ENCODE data around the gene GADD45A. TPM values are rescaled to one million over a fixed set of nuclear protein-coding genes. Genes with fewer than 3 reads are reported as not detected.
A peak's percentile ranks its signal among the peaks of the same experiment; 100 is the strongest.
"Not testable (repeated sequence)": the region's sequence is repeated elsewhere in the genome, so short reads cannot be mapped to it uniquely, and the experiment has no call there.

GADD45A gene
- total and polyA plus RNA-seq, 8 donors: 25.3 to 37.1 (median 30.0) TPM

- Histone ChIP-seq H3K27me3 (no peaks in the 10 kb centered on the region), H3K27ac (no peak overlapping the region), H3K36me3 (no peaks in the 10 kb centered on the region), H3K4me1 (peaks cover 0 to 4% of the 10 kb centered on the region in 2 donors), H3K4me3 (no peak overlapping the region), H3K9me3 (no peaks in the 10 kb centered on the region)
- intact Hi-C loops (cut with DNase I): no loop called here
- no peak for DNase-seq
- ATAC-seq: no peak
- no peak for TF ChIP-seq CTCF (IDR thresholded peaks at IDR 0.05)
Measured at GRCh38 chr1:67664048-67664447, 21.0 kb upstream of the GADD45A start.

- not testable (repeated sequence) for ATAC-seq, H3K27ac ChIP-seq
Measured at GRCh38 chr1:67665307-67665706, 19.7 kb upstream of the GADD45A start.

DNA sequence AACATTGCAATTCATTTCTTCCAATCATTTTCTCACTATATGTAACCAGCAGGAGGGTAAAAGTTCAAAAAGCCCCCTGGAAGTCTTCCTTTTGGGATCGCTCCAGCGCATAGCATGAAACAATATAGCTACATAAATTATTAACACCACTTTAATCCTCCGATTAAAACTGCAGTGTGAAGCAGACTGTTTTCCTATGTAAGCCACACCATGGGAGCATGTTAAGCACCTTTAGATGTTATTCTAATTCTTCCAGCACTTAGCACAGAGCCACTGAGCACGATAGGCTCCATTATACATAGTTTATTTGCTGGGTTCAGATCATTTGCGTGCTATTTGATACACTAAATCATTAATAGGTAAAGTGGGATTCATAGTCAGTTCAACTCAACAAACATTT, 18.4 kb upstream of the GADD45A start:
- intact Hi-C loops (cut with DNase I): no loop called here
- Histone ChIP-seq H3K36me3 (no peaks in the 10 kb centered on the region), H3K9me3 (no peaks in the 10 kb centered on the region), H3K27me3 (no peaks in the 10 kb centered on the region), H3K27ac (no peak overlapping the region), H3K4me1 (peaks cover 0 to 4% of the 10 kb centered on the region in 2 donors), H3K4me3 (no peak overlapping the region)
- DNase-seq (no peak), ATAC-seq (no peak)
- no peak for TF ChIP-seq CTCF (IDR thresholded peaks at IDR 0.05)

More at GRCh38 chr1:67665307-67665706, 19.7 kb upstream of the GADD45A start:
- DNase-seq; H3K4me3 ChIP-seq; H3K36me3 ChIP-seq; H3K27me3 ChIP-seq; intact Hi-C loops (cut with DNase I); H3K4me1 ChIP-seq; H3K9me3 ChIP-seq: not testable (repeated sequence)

DNA sequence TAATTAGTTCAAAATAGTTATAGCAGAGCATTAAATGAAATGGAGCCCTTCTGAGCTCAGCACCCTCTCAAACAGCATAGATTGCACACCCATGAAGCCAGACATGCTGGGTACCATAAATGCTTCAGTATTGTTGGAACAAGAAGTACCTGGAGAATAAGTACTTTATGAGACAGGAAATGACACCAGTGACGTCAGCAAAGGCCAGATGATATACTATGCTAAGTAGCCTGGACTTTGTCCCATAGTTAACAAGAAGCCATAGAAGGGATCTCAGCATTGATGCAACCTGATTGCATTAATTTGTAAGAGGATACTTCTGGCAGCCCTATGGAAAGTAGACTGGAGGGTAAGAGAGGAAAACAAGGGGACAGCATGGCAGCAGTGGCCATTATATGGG, 16.3 kb upstream of the GADD45A start:
- H3K36me3 ChIP-seq: no peaks in the 10 kb centered on the region
- ATAC-seq: no peak
- intact Hi-C loops (cut with DNase I): no loop called here
- TF ChIP-seq CTCF (IDR thresholded peaks at IDR 0.05): no peak
- no peak overlapping the region for H3K4me3 ChIP-seq
- H3K27ac ChIP-seq: no peak overlapping the region
- no peaks in the 10 kb centered on the region for H3K27me3 ChIP-seq
- H3K4me1 ChIP-seq: peaks cover 0 to 4% of the 10 kb centered on the region in 2 donors
- H3K9me3 ChIP-seq: no peaks in the 10 kb centered on the region
- no peak for DNase-seq

- intact Hi-C loops (cut with DNase I): loop anchor here in 1 of 2 donors (10.0 kb wide), 1 partner anchor 58 kb away; no protein-coding TSS in a partner anchor
- H3K4me3 ChIP-seq: no peak overlapping the region
- H3K4me1 ChIP-seq: peaks cover 5 to 8% of the 10 kb centered on the region in 2 donors
- H3K36me3 ChIP-seq: no peaks in the 10 kb centered on the region
- ATAC-seq (peak; percentile 33), DNase-seq (no peak)
- no peaks in the 10 kb centered on the region for H3K9me3 ChIP-seq
- H3K27me3 ChIP-seq: no peaks in the 10 kb centered on the region
- H3K27ac ChIP-seq: no peak overlapping the region
- TF ChIP-seq CTCF (IDR thresholded peaks at IDR 0.05): no peak
Measured at GRCh38 chr1:67672260-67672803, 12.7 kb upstream of the GADD45A start.
